IPS DF 19.7 (cell line): ENCODE results near the gene PLEKHH3.

Experiments
- DNase-seq: peaks from one replicate; pipeline ENCODE4 v3.0.0-alpha.2; 2013; ENCODE audit warnings: low read depth, low spot score

Gene PLEKHH3, protein sequence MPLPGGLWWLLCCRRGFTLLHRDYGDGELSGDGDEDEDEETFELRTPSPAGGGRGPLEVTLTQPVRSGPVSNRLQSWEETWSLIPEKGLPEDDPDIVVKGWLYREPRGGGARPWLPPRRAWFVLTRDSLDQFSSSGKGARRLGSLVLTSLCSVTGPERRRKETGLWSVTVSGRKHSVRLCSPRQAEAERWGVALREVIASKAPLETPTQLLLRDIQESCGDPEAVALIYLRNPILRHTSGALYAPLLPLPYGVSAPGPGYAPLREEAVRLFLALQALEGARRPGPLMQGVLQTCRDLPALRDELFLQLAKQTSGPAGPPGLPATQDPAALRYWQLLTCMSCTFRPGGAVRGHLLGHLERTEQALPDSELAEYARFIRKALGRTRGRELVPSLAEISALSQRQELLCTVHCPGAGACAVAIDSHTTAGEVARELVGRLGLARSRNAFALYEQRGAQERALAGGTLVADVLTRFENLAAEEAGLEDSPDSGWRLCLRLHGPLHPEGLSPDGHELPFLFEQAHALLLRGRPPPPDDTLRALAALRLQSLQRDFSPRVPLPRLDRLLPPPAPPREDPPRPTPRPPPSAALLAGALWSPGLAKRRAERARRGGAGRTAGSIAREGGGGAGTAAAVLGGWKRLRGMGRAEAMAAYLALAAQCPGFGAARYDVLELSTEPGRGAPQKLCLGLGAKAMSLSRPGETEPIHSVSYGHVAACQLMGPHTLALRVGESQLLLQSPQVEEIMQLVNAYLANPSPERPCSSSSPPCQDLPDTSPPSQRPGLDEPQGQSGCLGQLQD

DNA sequence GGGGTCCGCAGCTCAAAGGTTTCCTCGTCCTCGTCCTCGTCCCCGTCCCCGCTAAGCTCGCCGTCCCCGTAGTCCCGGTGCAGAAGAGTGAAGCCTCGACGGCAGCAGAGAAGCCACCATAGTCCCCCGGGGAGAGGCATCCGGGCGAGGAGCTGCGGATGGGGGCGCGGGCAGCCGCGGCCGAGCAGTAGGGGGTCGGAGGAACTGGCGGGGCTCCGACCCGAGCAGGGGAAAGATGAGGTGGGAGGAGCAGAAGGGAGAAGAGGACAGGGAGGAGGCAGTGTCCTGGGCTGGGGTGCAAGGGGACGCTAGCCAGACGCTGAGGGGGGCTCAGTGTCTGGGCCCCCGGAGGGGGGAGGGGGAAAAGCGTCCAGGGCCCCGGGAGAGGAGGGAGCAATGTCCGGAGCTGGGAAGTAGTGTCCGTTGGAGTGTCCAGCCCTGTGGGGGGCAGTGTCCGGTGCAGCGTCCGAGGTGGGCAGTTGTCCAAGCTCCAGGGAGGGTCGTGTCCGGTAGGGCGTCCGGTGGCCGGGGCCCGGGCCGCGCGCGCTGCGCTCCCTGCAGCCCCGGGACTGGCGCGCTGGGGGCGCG, at the start of gene PLEKHH3:
Gene PLEKHH3 (minus strand): TSS at position 571 of the 588 bp plus-strand sequence. CDS start 431 bp downstream, at position 140.
- DNase-seq: no peak

DNA sequence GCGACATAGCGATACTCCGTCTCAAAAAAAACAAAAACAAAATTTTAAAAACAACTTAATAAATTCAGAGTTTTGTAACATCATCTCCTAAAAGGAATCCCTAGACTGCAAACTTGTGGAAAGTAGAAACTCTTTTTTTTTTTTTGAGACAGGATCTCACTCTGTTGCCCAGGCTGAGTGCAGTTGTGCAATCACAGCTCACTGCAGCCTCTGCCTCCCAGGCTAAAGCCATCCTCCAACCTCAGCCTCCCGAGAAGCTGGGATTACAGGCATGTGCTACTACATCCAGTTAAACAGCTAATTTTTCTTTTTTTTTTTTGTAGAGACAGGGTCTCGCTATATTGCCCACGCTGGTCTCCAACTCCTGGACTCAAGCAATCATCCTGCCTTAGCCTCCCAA, 48.3 kb upstream of the PLEKHH3 start:
- DNase-seq: no peak

DNA sequence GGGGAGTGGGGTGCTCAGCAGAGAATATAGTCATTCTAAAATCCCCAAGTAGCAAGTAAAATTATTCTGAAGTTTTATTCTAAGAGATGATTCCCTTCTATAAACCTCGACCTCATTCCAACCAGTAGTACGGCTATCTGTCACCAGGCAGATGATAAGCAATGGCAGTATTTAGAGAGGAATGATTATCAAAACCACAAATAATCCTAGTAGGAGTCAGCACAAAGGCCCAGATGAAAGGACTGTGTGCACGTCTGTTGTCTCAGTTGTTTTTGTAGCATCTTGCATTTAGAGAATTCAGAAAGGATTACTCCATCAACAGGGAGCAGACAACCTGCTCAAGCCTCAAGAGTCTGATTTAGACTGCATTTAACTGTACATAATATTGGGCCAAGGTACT, 46.8 kb upstream of the PLEKHH3 start:
- no peak for DNase-seq

DNA sequence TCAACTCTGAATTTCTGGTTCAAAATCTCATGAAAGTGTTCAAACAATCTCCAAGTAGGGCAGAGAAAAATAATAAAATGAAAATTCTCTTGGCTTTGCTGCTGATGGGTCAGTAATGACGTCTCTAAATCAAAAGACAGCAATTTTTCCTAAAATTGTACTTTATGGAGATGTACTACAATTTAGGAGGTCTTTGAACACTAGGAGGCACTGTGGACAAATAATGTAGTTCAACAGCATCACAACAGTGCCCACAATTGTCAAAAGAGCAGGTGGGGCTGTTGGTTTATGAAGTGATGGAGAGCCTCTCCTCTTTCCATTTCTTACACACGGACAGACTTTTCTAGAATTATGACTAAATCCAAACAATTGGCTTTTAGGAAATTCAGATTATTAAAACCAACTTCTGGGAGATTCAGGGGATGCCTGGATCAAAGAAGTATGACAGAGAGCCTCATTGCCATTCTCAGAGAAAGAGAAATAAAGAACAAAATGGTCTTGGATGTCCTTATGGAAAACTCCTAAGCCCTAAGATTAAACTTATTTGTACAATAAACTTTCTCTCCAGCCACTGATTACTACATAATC, 44.3 kb upstream of the PLEKHH3 start:
- peak; percentile 15 for DNase-seq

DNA sequence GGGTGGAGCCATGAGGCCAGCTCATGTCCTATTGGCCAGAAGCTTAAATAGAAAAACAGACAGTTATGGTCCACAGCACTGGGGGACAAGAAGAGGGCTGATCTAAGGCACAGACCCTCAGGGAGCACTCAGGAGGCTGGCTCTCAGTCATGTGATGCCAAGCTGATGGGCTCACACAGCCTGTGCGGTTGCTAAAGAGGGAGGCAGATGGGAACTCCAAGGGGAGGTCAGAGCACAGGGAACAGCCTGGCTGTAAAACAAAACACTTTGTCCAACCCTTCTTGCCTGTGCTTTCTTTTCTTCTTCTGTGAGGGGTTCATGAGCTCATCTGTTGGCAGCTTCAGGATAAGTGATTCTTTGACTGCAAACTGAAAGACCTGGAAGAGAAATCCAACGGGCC, 32.8 kb upstream of the PLEKHH3 start:
- no peak for DNase-seq

DNA sequence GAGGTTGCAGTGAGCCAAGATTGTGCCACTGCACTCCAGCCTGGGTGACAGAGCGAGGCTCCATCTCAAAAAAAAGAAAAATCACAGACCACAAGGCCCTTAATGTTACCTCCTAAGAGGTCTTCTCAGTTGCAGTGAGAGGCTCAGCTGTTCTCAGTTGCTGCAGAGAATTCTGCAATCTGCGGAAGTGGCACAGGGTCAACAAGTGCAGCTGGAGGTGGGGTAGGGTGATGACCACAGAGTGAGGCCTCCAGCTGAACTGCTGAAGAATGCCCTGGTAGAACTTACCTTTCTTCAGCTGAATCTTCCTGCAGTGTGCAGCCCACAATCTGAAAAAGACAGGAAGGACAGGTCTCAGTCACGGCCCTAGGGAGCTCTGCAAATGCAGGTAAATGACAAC, 31.8 kb upstream of the PLEKHH3 start:
- DNase-seq: no peak

DNA sequence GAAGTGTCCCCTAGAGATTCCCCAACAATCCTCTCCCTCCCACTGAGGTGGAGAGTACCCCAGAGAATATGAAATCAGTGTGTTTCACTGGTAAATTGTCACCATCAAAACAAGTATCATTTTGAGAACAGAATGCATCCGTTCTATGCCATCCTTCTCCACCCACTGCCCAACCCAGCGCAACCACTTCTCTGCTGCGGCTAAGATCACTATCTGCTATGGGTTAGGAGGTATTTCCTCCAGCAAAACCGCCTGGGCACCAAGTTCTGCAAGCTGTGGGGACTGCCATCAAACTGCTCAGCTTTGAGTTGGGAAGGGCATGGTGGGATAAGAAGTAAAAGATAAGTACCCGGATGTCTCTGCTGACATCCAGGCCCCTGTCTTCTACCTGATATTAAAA, 29.9 kb upstream of the PLEKHH3 start:
- DNase-seq: no peak

DNA sequence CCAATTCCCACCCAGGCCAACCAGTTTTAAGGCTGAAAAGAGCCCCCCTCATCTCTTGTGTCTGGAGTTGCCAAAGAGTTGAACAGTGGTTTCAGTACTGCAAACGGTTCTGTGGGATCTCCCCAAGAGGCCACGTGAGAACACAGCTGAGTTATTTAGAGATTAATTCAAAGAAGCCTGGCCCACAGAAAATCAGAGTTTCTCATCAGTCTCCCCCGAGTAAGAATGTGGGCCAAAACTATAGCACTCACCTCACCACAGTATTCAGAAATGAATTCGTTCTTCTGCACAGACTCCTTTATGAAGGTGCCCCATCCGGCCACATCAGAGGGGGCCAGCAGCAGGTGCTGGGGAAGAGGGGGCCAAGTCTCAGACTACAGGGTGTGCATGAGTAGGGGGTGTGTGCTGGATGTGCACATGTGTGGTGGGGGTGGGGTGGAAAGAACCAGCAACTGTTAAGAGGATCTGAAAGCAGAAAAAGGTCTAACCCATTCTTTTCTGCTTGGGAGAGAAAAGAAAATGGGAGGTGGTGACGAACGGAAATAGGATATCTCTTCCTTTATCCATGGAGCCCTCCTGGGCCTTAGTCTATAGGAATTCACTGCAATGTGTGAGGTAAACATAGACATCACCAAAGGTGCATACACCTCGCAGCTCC, 28.2 kb upstream of the PLEKHH3 start:
- no peak for DNase-seq

DNA sequence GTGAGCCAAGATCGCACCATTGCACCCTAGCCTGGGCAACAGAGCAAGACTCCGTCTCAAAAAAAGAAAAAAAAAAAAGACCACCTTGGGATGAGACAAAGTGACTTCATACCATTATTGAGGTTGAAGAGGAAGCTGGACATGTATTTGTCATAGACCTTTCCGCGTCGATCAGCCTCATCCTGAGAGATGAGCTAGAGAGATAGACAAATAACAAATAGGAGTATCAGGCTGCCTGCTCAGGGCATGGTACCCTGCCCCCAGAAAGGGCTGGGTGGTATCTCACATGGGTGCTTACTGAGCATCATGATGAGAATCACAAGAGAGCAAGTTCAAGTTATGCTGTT, 27.7 kb upstream of the PLEKHH3 start:
- DNase-seq: no peak

DNA sequence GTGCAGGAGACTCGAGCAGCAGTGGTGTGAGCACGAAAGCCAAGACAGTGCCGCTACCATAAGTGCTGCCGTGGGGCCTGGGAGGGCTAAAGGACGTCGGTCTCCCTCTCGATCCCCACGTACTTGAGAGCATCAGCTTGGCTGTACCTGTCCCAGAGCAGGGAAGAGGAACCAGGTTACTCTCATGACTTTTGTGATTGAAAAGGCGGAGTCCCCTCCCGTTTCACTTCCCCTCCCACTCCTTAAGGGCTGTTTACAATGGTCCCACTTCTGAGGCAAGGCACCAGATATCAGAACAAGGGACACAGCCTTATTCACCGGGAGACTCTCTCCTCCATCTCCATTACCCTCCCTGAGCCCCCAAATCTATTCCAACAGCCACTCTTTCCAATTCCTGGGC, 25.7 kb upstream of the PLEKHH3 start:
- no peak for DNase-seq

DNA sequence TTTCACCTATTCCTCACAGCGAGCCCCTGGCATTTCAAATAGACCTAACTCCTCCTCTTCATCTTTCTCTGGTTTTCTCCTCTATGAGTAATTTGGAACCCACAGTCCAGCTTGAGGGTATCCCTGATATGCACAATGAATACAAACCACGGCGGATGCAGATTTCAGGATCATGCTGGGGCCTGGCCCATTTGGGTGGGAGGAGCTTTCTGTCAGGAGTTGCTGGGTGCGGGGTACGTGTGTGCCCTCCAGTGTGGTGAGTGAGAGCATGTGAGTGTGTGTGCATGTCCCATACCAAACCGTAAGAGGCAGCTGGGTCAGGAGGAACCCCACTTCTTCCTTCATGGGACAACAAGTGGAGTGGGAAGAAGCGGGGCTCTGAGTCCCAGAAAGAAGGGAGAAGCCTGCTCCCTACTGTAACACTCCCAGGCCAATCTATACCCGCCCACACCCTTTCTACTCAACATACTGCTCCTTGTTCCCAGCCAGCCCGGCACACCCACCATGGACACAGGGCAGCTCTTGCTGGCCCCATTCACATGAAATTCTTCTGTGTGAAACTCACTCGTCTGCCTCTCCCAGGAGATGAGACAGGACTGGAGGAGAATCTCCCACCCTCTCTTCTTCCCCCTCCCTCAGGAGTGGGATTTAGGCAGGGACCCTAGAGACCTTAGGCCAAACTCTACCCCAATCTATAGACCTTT, 23.9 kb upstream of the PLEKHH3 start:
- no peak for DNase-seq

DNA sequence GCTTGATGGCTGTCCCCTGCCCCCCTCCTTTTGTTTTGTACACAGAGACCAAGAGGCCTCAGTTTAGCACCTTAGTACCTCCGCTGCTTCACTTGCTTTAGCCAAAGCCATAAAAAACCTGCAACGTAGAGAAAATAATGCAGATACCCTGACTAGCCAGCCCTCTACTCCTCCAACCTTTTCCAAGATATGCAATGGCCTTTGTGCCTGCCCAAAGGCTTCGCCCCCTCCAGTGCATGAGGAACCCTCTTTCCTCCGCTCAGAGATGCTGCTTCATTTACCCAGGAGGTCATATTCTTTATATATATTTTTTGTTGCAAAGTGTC, 22.6 kb upstream of the PLEKHH3 start:
- DNase-seq: no peak

DNA sequence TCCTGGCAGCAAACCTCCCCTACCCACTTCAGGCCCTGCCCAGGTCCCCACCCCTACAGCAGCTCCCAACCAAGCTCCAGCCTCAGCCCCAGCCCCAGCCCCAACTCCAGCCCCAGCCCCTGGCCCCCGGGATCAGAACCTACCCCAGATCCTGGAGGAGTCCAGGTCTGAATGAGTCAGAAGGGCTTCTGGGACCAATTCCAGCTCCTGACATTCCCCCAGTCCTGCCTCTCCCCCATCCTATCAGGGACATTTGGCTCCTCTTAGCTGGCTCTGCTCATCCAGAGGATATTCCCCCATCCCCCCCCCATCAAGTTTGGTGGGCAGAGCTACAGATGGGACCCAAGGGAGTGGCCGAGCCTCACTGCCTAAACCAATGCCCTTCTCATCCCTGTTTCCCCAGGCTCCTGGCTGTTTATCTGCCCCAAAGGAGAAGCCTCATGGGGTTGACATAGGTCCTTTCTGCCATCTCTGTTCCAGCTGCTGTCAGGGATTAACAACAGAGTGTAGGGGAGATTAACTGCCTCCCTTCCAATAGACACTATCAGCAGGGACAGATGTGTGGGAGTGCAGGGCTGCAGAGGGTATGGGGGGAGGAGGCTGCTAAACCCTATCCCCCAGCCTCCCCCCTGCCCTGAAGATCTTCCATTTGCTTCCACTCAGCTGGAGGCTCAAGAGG, 22.1 kb upstream of the PLEKHH3 start:
- DNase-seq: no peak

DNA sequence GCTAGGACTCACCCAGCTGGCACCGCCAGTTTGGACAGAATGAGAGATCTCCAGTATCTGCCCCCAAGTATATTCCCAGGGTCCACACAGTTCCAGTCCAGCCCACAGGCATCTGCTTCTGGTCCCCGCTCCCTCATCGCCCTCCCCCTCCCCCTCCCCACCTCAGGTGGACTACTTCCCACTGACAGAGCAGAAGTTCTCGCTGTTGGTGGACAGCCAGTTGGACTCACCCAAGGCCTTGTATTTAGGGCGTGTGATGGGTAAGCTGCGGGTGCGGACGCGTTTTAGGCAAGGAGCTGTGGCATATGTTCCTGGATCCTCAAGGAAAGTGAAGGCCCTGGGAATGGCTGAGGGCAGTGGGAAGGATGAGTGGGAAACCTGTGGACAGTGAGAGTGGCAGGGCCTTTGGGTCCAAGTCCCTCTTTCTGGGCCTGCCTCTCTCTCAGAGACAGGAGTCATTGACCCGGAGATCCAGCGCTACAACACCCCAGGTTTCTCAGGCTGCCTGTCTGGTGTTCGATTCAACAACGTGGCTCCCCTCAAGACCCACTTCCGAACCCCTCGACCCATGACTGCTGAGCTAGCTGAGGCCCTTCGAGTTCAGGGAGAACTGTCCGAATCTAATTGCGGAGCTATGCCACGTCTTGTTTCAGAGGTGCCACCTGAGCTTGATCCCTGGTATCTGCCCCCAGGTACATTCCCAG, 20.5 kb upstream of the PLEKHH3 start:
- no peak for DNase-seq

DNA sequence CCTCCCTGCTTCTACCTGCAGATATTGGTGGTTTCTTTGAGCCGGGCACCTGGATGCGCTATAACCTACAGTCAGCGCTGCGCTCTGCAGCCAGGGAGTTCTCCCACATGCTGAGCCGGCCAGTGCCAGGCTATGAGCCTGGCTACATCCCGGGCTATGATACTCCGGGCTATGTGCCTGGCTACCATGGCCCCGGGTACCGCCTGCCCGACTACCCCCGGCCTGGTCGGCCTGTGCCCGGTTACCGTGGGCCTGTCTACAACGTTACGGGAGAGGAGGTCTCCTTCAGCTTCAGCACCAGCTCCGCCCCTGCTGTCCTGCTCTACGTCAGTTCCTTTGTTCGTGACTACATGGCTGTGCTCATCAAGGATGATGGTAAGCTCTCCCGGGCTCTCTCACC, 18.7 kb upstream of the PLEKHH3 start:
- no peak for DNase-seq

DNA sequence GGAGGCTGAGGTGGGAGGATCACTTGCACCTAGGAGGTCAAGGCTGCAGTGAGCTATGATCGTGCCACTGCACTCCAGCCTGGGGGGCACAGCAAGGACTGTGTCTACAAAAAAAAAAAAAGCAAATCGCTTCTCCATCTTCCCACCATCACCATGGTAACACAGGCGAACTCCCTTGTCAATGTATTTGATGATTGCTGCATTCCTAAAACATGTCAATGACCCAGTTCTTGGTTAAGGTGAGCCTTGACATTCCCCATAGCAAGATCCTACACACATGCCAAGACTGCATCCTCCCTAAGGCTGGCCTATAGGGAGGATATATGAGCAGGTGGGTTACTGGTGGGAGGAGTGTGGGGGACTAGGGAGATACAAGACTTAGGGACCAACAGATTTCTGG, 17.7 kb upstream of the PLEKHH3 start:
- no peak for DNase-seq

DNA sequence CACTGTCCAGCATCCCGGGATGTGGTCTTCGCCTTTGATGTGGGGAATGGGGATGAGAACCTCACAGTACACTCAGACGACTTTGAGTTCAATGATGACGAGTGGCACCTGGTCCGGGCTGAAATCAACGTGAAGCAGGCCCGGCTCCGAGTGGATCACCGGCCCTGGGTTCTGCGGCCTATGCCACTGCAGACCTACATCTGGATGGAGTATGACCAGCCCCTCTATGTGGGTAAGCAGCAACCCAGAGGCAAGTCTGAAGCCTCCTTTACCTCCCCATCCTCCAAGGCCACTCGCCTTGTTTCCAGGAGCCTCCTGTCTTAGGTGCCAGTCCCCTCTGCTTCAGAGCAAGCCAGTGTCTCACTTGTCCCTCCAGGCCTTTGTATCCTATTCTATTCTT, 15.7 kb upstream of the PLEKHH3 start:
- no peak for DNase-seq

DNA sequence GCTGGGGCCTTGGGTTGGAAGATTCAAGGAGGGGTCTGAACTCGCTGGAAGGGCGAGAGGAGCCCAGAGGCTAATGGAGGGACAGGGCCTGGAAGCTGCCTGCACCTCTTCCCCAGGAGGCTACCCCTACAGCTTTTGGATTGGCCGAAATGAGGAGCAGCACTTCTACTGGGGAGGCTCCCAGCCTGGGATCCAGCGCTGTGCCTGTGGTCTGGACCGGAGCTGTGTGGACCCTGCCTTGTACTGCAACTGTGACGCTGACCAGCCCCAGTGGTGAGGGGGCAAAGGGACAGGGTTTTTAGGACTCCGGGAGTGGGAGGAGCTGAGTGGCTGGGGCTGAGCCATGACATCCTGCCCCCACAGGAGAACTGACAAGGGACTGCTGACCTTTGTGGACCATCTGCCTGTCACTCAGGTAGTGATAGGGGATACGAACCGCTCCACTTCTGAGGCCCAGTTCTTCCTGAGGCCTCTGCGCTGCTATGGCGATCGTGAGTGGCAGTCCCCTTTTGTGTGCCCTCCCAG, 14.3 kb upstream of the PLEKHH3 start:
- DNase-seq: no peak

DNA sequence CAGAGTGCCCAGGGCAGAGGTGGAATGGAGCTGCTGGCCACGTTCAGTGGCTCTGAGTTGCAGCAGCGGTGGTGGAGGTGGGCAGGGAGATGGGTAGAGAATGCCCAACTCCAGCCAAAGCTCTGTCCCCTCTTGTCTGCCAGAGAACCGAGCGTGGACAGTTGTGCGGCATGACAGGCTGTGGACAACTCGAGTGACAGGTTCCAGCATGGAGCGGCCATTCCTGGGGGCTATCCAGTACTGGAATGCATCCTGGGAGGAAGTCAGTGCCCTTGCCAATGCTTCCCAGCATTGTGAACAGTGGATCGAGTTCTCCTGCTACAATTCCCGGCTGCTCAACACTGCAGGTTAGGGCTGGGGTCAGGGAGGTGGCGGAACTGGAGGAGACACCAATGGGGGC, 13.8 kb upstream of the PLEKHH3 start:
- no peak for DNase-seq
